Measurements from ENCODE around the gene HSDL1.
"Not testable (repeated sequence)": the region's sequence is repeated elsewhere in the genome, so short reads cannot be mapped to it uniquely, and the experiment has no call there.

The HSDL1 gene

DNA sequence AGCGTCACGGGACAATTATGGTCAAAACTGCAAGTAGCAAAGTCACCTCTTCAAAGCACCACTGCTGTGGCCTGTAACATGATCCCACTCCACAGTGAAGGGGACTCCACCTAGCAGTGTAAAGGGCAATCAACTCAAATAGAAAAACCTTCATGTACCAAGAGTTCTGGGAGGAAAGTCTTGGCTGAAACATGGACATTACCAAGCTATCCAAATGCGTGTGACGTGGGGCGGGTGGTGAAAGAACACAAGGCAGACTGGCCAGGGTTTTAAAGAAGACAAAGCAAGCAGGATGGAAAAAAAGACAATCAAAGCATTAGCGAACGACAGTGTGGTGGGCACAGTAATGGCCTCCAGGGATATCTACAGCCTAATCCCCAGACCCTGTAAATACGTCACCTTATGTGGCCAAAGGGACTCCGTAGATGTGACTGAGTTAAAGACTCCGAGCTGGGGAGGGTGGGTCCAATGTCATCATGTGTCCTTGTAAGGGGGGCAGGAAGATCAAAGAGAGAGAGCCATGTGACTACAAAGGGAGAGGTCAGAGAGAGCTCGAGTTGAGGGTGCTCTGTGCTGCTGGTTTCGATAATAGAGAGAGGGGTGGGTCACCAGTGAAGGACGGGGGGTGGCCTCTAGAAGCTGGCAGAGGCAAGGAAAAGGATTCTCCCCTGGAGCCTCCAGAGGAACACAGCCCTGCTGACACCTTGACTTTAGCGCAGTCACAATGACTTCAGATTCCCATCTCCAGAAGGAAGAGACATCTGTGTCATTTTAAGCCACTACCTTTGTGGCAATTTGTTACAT lies 6.0 kb downstream of the HSDL1 start:
- DNase-seq (ENCODE audit: low read depth in 2 of 2) = no peak

DNA sequence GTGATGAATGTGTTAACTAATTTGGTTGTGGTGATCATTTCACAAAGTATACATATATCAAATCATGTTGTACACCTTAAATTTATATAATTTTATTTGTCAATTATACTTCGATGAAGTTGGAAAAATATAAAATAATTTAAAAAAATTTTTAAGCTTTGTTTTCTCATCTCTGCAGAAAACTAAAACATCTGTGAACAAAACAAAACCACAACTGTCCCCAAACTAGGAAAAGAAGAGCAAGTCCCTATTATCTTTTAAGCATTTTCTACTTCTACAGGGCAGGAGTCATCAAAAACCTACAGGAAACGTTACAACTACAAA lies 6.5 kb downstream of the HSDL1 start:
- no peak for DNase-seq (ENCODE audit: low read depth in 2 of 2)

DNA sequence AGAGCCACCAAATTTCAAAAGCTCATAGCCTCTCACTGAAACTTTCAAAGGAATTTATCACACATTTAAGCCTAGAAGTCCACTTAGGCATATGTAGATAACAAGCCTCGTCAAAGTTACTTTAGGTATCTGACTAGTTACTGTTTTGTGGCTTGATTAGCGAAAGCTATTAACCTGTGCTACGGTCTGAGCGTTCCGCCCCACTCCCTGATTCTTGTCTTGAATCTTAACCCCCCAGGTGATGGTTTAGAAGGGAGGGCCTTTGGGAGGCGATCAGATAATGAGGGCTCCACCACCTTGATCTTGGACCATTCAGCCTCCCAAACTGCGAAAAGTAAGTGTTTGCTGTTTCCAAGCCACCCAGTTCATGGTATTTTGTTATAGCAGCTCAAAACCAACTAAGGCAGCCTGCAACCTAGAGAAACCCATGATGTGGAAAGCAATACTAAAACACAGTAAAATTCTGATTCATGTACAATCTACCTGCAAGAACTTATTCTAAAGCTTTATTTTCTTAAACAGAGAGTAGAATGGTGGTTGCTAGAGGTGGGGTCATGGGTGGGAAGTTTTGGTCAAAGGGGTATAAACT lies 7.1 kb downstream of the HSDL1 start:
- no peak for DNase-seq (ENCODE audit: low read depth in 2 of 2)

- DNase-seq (ENCODE audit: low read depth in 2 of 2) = no peak
These were observed 7.7 kb downstream of the HSDL1 start for GRCh38 chr16:84137287-84137686.

GRCh38 chr16:84136331-84137125 lies 8.4 kb downstream of the HSDL1 start:
- no peak for DNase-seq (ENCODE audit: low read depth in 2 of 2)

DNA sequence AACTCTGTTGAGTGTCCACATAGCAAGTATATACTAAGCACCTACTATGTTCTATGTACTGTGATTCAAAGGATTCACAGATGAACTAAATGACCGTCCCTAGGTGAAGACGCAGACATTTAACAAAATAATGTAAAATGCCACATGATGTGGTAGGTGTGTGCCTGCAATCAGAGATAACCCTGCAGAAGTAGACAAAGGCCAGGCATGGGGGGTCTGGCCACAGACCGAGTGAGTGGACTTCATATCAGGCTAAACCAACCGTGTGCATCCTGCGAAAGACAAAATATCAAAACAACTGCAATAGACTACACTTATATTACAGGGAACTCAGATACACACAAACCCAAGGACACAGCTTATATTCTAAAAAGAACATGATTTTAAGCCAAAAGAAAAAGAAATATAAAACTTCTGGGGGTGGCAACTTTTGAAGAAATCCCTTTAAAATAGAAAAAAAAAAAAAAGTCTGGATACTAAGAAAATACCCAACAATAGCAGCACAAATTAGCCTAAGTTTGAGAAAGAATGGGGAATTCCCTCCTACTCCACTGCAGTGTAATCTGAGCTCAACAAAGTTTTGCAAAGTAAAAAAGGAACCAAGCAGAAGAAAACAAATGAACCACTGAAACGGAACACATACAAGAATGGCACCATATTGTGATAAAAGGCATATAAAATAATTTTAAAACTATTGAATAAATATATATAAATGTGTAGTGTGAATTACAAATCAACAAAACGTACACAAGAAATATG lies 12.3 kb downstream of the HSDL1 start:
- DNase-seq (ENCODE audit: low read depth in 2 of 2) = no peak

DNA sequence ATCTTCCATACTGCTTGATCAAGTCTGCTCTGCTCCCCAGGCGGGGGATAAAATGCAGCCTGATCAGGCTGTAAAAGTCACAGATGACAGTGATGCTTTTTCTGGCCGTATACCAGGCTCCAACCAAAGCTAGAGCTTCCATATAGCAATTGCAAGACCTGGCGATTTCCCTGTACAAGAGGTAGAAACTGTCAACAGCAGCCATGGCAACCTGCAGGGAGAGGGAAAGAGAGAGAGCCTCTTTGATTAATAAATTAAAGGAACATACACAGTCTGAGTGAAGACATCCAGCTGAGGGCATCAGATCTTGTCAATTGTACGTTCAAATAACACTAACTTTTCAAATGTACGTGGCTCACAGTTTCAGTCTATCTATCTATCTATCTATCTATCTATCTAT lies 13.9 kb downstream of the HSDL1 start:
- DNase-seq (ENCODE audit: low read depth in 2 of 2) = no peak

- DNase-seq (ENCODE audit: low read depth in 2 of 2) = no peak
These were observed 20.5 kb downstream of the HSDL1 start for GRCh38 chr16:84124257-84125073.

GRCh38 chr16:84121007-84121406 lies 24.0 kb downstream of the HSDL1 start:
- no peak for DNase-seq (ENCODE audit: low read depth in 2 of 2)

DNA sequence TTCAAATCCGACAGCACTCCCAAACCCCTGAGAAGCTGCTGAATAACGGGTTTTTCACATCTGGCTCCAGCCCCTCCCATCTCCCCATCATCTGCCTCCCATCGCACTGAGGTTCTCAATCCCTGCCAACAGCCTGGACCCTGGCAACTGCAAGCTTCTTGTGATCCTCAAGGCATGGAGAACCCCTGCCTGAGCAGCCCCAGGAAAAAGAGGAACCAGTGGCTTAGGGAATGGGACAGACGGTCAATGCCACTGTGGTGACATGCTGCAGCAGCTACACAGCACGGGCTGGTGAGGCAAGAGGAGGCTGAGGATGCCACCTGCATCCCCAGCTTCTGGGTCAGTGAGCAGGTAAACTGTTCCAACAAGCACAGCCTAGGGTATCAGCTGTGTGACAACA lies 25.0 kb downstream of the HSDL1 start:
- DNase-seq (ENCODE audit: low read depth in 2 of 2) = no peak

GRCh38 chr16:84119368-84119767 lies 25.6 kb downstream of the HSDL1 start:
- no peak for DNase-seq (ENCODE audit: low read depth in 2 of 2)

GRCh38 chr16:84118315-84118714 lies 26.7 kb downstream of the HSDL1 start:
- not testable (repeated sequence) for DNase-seq (ENCODE audit: low read depth in 2 of 2)

DNA sequence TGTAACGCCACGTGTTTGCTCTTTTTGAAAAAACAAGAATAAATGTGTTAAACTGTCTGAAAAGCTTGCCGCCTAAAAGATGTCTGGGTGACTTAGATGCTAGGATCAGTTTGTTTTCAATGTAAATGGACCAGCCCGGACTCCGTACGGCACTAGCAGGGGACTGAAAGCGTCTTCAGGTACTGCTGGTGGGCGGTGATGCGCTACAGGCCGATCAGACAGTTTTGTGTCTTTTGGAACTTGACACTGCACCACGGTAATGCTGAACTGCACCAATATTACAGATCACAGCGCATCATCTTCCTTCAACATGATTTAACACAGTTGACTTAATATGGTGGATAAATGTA lies 27.5 kb downstream of the HSDL1 start:
- peak; percentile 31 to 34 for DNase-seq (ENCODE audit: low read depth in 2 of 2)

GRCh38 chr16:84116720-84117493 lies 28.1 kb downstream of the HSDL1 start, which contains the start of gene MBTPS1:
MBTPS1 (minus strand) TSS chr16:84116942; CDS start chr16:84101783, 15,159 bp downstream.
- peak; percentile 92 to 99 for DNase-seq (ENCODE audit: low read depth in 2 of 2)

GRCh38 chr16:84115919-84116719 lies 28.9 kb downstream of the HSDL1 start:
- peak in 1 of 2 donors; percentile 21 for DNase-seq (ENCODE audit: low read depth in 2 of 2)

GRCh38 chr16:84111949-84112348 lies 33.0 kb downstream of the HSDL1 start:
- not testable (repeated sequence) for DNase-seq (ENCODE audit: low read depth in 2 of 2)

GRCh38 chr16:84111525-84111924 lies 33.5 kb downstream of the HSDL1 start:
- no peak for DNase-seq (ENCODE audit: low read depth in 2 of 2)

DNA sequence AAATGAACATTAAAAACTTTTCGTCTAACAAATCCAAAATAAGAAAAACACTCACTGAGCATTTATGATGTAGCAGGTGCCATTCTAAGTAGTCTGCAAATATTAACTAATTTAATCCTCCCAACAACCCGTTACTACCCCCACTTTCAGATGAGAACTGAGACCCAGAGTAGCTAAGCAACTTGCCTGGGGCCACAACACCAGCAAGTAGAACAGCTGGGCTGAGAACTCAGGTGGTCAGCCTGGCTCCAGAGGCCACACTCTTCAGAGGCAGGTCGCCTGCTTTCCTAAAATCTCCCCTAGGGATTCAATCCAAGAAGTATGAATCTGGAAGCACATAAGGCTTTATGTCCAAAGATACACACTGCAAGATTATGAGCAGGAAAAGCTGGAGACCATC lies 34.5 kb downstream of the HSDL1 start:
- DNase-seq (ENCODE audit: low read depth in 2 of 2) = no peak

DNA sequence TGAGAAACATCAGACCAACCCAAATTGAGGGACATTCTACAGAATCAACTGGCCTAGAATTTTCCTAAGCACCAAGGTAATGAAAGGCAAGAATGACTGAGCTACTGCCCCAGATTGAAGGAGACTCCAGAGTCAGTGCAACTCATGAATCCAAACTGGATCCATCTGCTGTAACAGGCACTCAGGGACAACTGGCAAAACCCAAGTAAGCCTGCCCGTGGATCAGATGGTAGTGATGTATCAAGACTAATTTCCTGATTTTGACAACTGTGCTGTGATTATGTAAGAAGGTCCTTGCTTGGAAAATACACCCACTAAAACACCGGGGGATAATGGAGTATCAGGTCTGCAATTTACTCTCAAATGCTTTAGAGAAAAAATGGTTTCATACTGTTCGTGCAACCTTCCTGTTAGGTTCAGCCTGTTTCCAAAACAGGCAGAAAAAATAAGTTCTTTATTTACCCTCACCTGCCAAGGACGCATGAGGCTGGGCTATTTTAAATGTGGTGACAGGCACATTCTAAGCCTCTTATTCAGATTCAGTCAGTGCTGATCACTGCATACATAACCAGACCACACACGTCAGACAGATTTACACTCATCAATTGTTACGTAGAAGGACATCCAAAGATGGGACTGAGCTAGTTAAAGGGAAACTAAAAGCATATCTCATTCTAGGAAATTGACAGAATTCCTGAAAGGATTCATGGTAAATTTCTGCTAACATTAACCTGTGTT lies 35.2 kb downstream of the HSDL1 start:
- no peak for DNase-seq (ENCODE audit: low read depth in 2 of 2)
